Measurements from ENCODE around the gene ADORA2A. TPM values are rescaled to one million over a fixed set of nuclear protein-coding genes. Genes with fewer than 3 reads are reported as not detected.

ADORA2A gene
- total and polyA plus RNA-seq, 2 of the 13 experiments (the other 11 are each of a cell fraction or from before 2014, with no cell fraction given) = 3.3 to 5.0 TPM

DNA sequence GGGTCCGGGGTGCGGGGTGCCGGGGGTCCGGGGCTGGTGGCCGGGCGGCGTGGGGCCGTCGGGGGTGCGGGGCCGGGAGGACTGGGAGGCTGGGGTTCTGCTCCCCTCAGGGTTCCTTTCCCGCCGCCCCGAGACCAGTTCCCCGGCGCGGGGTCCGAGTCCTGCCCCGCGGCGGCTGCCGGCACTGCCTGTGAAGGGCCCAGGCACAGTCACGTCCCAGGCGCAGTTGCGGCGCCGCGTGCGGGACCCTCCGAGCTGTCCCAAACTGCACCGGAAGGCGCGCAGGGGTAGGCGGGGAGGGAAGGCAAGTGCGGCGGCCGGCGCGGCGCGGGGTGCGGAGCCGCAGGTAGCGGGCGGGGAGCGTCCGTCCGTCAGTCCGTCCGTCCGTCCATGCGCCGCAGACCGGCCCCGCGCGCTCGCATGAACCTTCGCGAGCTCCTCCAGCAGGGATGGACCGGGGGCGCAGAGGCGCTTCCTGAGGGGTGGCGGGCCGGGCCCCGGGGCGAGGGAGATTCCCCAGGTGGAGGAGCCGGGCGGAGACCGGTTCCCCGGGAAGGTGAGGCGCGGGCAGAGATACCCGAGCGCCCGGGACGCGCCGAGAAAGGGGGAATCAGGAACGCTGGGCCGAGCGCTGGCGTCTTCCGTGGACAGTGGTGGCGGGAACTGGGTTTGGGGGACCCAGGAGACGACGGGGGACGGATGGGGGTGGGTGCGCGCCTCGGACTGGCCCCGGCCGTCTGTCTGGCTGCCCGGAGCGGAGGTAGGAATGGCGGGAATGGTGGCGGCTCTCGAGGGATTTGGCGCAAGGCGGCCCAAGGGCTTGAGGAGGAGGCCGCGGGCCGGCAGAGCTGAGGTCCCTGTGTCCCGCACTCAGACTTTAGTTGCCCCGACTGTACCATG, 3.1 kb upstream of the ADORA2A start (continued):
- TF ChIP-seq ZNF451 (CRISPR knock-in tag; IDR thresholded peaks at IDR 0.05) (peak; percentile 18; the same call in 1 of the 2 replicates), ZNF44 (CRISPR knock-in tag; IDR thresholded peaks at IDR 0.05) (no peak), GTF2F1 (IDR thresholded peaks at IDR 0.05; ENCODE audit: low read length) (no peak), REPIN1 (CRISPR knock-in tag; IDR thresholded peaks at IDR 0.05; ENCODE audit: borderline replicate concordance, low read depth) (no peak), ZBTB1 (CRISPR knock-in tag; IDR thresholded peaks at IDR 0.05; ENCODE audit: borderline replicate concordance) (no peak), CENPX (CRISPR knock-in tag; IDR thresholded peaks at IDR 0.05) (no peak), ZSCAN12 (CRISPR knock-in tag; IDR thresholded peaks at IDR 0.05) (no peak), ZFP82 (CRISPR knock-in tag; IDR thresholded peaks at IDR 0.05; ENCODE audit: borderline replicate concordance) (peak; percentile 24; the same call in 1 of the 2 replicates), ZBTB34 (CRISPR knock-in tag; IDR thresholded peaks at IDR 0.05) (no peak), RFX5 (IDR thresholded peaks at IDR 0.05; ENCODE audit: low read depth, low read length) (no peak), NR2F2 (IDR thresholded peaks at IDR 0.05; ENCODE audit: borderline replicate concordance, low read depth) (no peak), HDAC6 (IDR thresholded peaks at IDR 0.05; ENCODE audit: low read depth, low read length) (no peak), ATRX (CRISPR knock-in tag; IDR thresholded peaks at IDR 0.05; ENCODE audit: borderline replicate concordance) (no peak), BRCA1 (CRISPR knock-in tag; IDR thresholded peaks at IDR 0.05) (no peak), ZNF777 (CRISPR knock-in tag; IDR thresholded peaks at IDR 0.05) (peak; percentile 92), HHEX (CRISPR knock-in tag; IDR thresholded peaks at IDR 0.05) (no peak), DMAP1 (CRISPR knock-in tag; IDR thresholded peaks at IDR 0.05) (no peak), EED (CRISPR knock-in tag; IDR thresholded peaks at IDR 0.05) (no peak), TBX2 (CRISPR knock-in tag; IDR thresholded peaks at IDR 0.05; ENCODE audit: borderline replicate concordance) (peak; percentile 60; the same call in 1 of the 2 replicates), ZNF607 (CRISPR knock-in tag; IDR thresholded peaks at IDR 0.05; ENCODE audit: borderline replicate concordance) (no peak), ZNF83 (CRISPR knock-in tag; IDR thresholded peaks at IDR 0.05; ENCODE audit: borderline replicate concordance) (0 out of 2 replicates have a peak, but pooled peaks have one; percentile 17), MYNN (CRISPR knock-in tag; IDR thresholded peaks at IDR 0.05; ENCODE audit: low read depth) (no peak), ZNF557 (CRISPR knock-in tag; IDR thresholded peaks at IDR 0.05) (no peak), KDM2A (CRISPR knock-in tag; IDR thresholded peaks at IDR 0.05; ENCODE audit: borderline replicate concordance, low read depth) (0 out of 2 replicates have a peak, but pooled peaks have one; percentile 28)
- TF ChIP-seq, protein P1, sequence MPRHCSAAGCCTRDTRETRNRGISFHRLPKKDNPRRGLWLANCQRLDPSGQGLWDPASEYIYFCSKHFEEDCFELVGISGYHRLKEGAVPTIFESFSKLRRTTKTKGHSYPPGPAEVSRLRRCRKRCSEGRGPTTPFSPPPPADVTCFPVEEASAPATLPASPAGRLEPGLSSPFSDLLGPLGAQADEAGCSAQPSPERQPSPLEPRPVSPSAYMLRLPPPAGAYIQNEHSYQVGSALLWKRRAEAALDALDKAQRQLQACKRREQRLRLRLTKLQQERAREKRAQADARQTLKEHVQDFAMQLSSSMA (CRISPR knock-in tag; IDR thresholded peaks at IDR 0.05) = no peak
- TF ChIP-seq, protein P2, sequence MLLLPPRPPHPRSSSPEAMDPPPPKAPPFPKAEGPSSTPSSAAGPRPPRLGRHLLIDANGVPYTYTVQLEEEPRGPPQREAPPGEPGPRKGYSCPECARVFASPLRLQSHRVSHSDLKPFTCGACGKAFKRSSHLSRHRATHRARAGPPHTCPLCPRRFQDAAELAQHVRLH (CRISPR knock-in tag; IDR thresholded peaks at IDR 0.05; ENCODE audit: borderline replicate concordance, low read depth) = no peak
- TF ChIP-seq, protein P3, sequence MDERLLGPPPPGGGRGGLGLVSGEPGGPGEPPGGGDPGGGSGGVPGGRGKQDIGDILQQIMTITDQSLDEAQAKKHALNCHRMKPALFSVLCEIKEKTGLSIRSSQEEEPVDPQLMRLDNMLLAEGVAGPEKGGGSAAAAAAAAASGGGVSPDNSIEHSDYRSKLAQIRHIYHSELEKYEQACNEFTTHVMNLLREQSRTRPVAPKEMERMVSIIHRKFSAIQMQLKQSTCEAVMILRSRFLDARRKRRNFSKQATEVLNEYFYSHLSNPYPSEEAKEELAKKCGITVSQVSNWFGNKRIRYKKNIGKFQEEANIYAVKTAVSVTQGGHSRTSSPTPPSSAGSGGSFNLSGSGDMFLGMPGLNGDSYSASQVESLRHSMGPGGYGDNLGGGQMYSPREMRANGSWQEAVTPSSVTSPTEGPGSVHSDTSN (CRISPR knock-in tag; IDR thresholded peaks at IDR 0.05) = no peak

All from HepG2 (cell line).